ENCODE results near the gene LAMC3.

The LAMC3 gene

DNA sequence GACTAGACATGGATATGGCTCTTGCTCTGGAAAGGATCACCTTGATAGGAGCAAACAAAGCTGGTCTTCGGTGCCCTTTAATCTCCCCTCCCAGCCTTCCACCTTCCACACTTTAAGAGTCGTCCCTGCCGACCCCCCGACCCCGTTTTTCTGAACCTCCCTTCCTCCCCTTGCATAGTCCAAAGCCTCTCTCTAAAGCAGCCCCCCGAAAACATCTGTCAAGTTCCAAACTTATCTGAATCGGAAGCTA, 116.0 kb downstream of the LAMC3 start:
- TF ChIP-seq, protein P1, sequence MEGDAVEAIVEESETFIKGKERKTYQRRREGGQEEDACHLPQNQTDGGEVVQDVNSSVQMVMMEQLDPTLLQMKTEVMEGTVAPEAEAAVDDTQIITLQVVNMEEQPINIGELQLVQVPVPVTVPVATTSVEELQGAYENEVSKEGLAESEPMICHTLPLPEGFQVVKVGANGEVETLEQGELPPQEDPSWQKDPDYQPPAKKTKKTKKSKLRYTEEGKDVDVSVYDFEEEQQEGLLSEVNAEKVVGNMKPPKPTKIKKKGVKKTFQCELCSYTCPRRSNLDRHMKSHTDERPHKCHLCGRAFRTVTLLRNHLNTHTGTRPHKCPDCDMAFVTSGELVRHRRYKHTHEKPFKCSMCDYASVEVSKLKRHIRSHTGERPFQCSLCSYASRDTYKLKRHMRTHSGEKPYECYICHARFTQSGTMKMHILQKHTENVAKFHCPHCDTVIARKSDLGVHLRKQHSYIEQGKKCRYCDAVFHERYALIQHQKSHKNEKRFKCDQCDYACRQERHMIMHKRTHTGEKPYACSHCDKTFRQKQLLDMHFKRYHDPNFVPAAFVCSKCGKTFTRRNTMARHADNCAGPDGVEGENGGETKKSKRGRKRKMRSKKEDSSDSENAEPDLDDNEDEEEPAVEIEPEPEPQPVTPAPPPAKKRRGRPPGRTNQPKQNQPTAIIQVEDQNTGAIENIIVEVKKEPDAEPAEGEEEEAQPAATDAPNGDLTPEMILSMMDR (IDR thresholded peaks at IDR 0.05; ENCODE audit: extremely low read depth, missing control alignments): no peak
- DNase-seq (ENCODE audit: low spot score): no peak

DNA sequence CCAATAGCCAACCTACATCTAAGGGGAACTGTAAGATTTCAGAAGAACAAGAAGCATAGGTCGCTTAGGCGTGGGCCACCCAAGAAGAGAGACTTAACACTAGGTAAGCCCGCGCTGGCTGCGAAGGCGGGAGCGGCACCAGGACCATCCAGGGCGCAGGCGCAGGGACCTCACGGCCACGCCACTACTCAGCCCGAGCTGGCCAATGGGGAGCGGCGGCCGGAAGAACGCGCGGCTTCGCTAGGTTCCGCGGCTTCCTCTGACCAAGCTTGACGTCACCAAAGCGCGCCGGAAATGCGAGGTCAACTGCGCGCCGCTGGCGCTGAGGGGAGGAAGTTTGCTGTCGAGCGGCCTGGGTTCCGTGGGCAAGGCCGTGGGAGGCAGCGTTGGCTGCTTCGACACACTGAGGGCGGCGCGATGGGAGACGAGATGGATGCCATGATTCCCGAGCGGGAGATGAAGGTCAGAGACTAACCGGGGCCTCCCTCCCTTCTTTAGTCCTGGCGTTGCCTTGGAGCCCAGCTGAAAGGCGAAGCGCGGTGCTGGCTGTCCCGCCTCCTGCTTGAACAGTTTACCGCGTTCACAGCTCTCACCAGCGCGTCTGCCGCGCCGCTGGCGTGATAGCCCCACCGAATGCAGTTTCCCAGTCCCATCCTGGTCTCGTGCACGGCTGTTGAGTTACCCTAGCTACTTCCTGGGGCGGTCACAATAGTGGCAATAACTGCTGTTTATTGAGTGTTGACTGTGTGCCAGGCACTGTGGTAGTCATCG, 116.5 kb downstream of the LAMC3 start, which contains the start of gene NUP214:
Gene NUP214, plus strand, starts transcription at position 299 of the 771 bp plus-strand sequence. Its CDS starts 119 bp downstream, at position 418.
- TF ChIP-seq, protein P1 (IDR thresholded peaks at IDR 0.05; ENCODE audit: extremely low read depth, missing control alignments): no peak
- DNase-seq (ENCODE audit: low spot score): peak; percentile 97

DNA sequence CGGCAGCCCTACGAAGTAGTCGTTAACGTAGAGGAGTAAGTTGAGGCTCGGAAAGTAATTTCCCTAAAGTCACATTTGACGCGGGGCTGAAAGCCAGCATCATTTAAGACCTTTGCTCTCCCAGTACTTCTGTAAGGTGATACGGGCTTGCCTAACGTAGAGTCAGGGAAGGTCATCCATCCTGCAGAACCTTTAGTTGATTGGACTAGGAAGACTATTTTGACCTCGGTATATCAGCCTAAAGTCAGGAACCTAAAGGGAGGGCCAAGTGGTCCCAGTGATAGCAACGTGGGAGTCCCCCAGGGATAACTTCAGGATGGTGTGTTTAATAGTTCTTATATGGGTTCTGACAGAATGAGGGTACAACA, 117.1 kb downstream of the LAMC3 start:
- TF ChIP-seq, protein P1 (IDR thresholded peaks at IDR 0.05; ENCODE audit: extremely low read depth, missing control alignments): no peak
- DNase-seq (ENCODE audit: low spot score): no peak

DNA sequence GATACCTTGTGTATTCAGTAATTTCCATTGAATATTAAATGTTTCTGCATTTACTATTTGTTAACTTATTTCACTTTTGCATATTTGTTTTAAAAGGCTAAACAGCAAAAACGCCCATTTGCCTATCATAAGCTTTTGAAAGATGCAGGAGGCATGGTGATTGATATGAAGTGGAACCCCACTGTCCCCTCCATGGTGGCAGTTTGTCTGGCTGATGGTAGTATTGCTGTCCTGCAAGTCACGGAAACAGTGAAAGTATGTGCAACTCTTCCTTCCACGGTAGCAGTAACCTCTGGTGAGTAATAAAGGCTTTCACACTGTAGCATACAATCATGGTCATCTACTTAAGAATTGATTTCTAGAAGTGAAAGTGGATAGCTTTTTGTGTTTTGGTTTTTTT, 120.2 kb downstream of the LAMC3 start:
- TF ChIP-seq, protein P1 (IDR thresholded peaks at IDR 0.05; ENCODE audit: extremely low read depth, missing control alignments): no peak
- DNase-seq (ENCODE audit: low spot score): no peak

DNA sequence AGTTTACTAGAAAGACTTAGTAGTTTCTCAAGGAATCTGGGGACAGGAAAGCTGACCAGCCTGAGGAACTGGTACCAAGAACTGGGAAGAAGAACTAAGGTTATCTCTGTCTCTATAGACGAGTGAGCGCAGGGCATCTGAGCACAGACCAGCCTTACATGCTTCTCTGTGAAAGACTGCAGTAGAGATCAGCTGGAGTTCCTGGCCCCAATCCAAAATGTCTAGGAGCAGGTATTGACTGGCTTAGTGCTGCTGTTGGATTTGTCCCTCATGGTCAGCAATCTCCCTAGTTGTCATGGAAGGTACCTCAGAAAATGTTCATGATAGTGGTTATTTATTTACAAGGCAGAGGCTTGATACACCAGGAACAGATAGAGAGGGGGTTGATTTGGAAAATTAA, 129.7 kb downstream of the LAMC3 start:
- TF ChIP-seq, protein P1 (IDR thresholded peaks at IDR 0.05; ENCODE audit: extremely low read depth, missing control alignments): no peak
- DNase-seq (ENCODE audit: low spot score): no peak

DNA sequence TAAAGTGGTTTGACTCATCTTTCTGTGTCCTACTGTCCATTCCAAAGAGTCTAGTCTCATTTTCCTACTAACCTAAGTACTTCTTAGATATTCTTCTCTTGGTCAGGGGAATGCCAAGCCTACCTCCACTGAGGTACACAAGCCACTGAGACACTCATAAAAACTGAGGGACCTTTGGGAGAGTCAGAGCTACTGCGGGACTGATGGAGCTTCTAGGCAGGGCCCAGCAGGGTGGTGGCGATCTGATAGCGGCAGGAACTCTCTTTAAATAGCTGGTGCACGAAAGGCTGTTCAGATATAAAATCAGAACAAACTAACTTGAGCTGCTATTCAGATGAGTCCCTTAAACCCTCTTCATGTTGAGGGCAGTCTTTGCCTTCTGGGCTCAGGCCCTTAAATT, 131.1 kb downstream of the LAMC3 start:
- TF ChIP-seq, protein P1 (IDR thresholded peaks at IDR 0.05; ENCODE audit: extremely low read depth, missing control alignments): no peak
- DNase-seq (ENCODE audit: low spot score): no peak

DNA sequence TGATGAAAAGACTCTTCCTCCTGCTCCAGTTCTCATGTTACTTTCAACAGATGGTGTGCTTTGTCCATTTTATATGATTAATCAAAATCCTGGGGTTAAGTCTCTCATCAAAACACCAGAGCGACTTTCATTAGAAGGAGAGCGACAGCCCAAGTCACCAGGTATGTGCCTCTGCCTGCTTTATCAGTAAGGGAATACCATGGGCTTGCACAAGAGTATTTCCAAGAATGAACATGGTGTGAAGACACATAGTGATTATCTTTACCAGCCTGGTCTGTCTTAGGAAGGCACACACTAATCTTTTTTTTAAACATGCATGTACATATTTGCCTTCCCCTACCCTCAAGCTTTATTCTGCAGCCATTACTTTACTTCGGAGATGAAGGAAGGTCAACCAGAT, 131.6 kb downstream of the LAMC3 start:
- TF ChIP-seq, protein P1 (IDR thresholded peaks at IDR 0.05; ENCODE audit: extremely low read depth, missing control alignments): no peak
- DNase-seq (ENCODE audit: low spot score): no peak
